AG10803 (cell line): ENCODE measurements around the gene LRRC15.

Experiments used
- DNase-seq: peaks from one replicate; pipeline ENCODE4 v3.0.0; 2010; ENCODE audit warnings: low read depth
- H3K4me3 ChIP-seq: 2 replicates; pipeline ENCODE4 v1.5.1; 2011; ENCODE audit warnings: mild to moderate bottlenecking, low read length, control low read depth
- CTCF ChIP-seq: conservative IDR thresholded peaks from 2 replicates; pipeline ENCODE4 v1.5.1; 2011; ENCODE audit warnings: mild to moderate bottlenecking, low read length, control low read depth, inconsistent platforms

LRRC15 gene

GRCh38 chr3:194306771-194307640, 62.5 kb downstream of the LRRC15 start:
- TF ChIP-seq CTCF, result no peak
- DNase-seq, result no peak
- H3K4me3 ChIP-seq, result no peak overlapping the region

- TF ChIP-seq CTCF, result no peak
- no peak for DNase-seq
- H3K4me3 ChIP-seq, result no peak overlapping the region
These were observed 63.3 kb downstream of the LRRC15 start for GRCh38 chr3:194306109-194306686.

DNA sequence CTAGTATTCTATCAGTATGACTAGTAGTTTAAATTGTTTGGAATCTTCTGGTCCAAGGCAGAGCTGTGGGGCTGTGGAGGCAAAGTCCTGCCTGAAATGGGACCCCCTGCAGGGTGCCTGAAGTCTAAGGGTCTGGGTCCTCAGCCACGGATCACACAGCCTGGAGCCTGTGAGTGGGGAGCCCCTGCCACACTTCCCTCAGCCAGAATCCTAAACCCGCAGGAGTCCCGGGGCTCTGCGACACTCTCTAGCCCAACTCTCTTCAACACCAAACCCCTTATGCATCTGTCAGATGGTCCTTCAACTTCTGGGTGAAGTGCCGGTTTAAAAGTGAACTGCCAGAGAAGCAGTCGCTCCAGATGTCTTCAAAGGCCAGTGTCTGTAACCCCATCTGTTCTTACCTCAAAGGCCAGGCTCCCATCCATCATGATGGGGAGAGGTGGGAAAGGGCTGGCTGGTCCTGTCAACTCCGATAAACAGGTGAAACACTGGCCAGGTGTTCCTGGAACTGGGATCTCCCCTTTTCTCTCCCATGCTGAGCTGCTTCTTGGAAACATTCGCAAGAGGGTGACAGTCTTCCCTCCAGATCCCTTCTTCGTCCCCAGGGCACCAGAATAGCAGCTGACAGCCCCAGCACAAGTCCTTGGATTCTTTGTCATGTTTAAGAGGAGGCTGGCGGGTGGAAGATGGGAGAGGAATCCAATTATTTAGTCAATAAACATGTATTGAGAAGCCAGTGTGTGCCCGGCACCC, 64.0 kb downstream of the LRRC15 start:
- no peak for TF ChIP-seq CTCF
- DNase-seq, result no peak
- H3K4me3 ChIP-seq, result no peak overlapping the region
